Left ventricle myocardium superior (tissue), 1 donor: ENCODE data around the gene CDO1. TPM values are rescaled to one million over a fixed set of nuclear protein-coding genes. Genes with fewer than 3 reads are reported as not detected.

Source experiments
- total RNA-seq: library from RNA; stranded (reverse); fragmentation: NEBNext Ultra II Directional; extraction: Animal tissue kit (Norgen Biotek cat#: 25700); gene quantifications from one replicate; pipeline ENCODE4 v1.2.1, GENCODE V29; 2021
- donor health status: DM: no; HTN: yes; CAD: no; lungs with severe emphysema.

Gene CDO1
- total RNA-seq, 1 donor from 2014 or later, result 5.4 TPM

Other genes starting within 250 kb of the CDO1 start
- 3.0 TPM for gene TICAM2, start 214.2 kb downstream of the CDO1 start, total RNA-seq
- gene TMED7, start 190.6 kb downstream of the CDO1 start, total RNA-seq, result 66.7 TPM
- 23.6 TPM for gene ATG12, start 24.9 kb upstream of the CDO1 start, total RNA-seq
- gene AP3S1, start 25.3 kb upstream of the CDO1 start, total RNA-seq, result 50.9 TPM
- 0.59 TPM for gene LVRN, start 145.8 kb upstream of the CDO1 start, total RNA-seq
- not detected for gene ARL14EPL, start 215.8 kb upstream of the CDO1 start, total RNA-seq